ENCODE results near the gene CLDN5. TPM values are rescaled to one million over a fixed set of nuclear protein-coding genes. Genes with fewer than 3 reads are reported as not detected.
"Not testable (repeated sequence)": the region's sequence is repeated elsewhere in the genome, so short reads cannot be mapped to it uniquely, and the experiment has no call there.

The CLDN5 gene
- total RNA-seq, 1 donor from 2014 or later = 2.2 TPM

GRCh38 chr22:19553201-19553600, 29.0 kb upstream of the CLDN5 start:
- Mint-ChIP-seq H3K4me1 (ENCODE audit: unreplicated experiment) (no peaks in the 10 kb centered on the region), H3K4me3 (no peak overlapping the region)
- no peak for TF ChIP-seq CTCF (conservative IDR thresholded peaks at IDR 0.05)

GRCh38 chr22:19550382-19550781, 26.2 kb upstream of the CLDN5 start:
- Mint-ChIP-seq H3K27ac (no peak overlapping the region), H3K4me1 (ENCODE audit: unreplicated experiment) (no peaks in the 10 kb centered on the region), H3K36me3 (no peaks in the 10 kb centered on the region), H3K27me3 (no peaks in the 10 kb centered on the region), H3K4me3 (no peak overlapping the region), H3K9me3 (no peaks in the 10 kb centered on the region)
- no peak for TF ChIP-seq CTCF (conservative IDR thresholded peaks at IDR 0.05)
- DNase-seq (ENCODE audit: extremely low spot score, unreplicated experiment) = no peak

More at GRCh38 chr22:19553201-19553600, 29.0 kb upstream of the CLDN5 start:
- Mint-ChIP-seq H3K36me3 (no peaks in the 10 kb centered on the region), H3K27me3 (no peaks in the 10 kb centered on the region), H3K9me3 (no peaks in the 10 kb centered on the region), H3K27ac (no peak overlapping the region)
- DNase-seq (ENCODE audit: extremely low spot score, unreplicated experiment) = no peak

GRCh38 chr22:19549428-19549827, 25.2 kb upstream of the CLDN5 start:
- no peak for TF ChIP-seq CTCF (conservative IDR thresholded peaks at IDR 0.05)
- Mint-ChIP-seq H3K4me3 (no peak overlapping the region), H3K27me3 (no peaks in the 10 kb centered on the region), H3K27ac (no peak overlapping the region), H3K36me3 (no peaks in the 10 kb centered on the region), H3K4me1 (ENCODE audit: unreplicated experiment) (no peaks in the 10 kb centered on the region), H3K9me3 (no peaks in the 10 kb centered on the region)
- no peak for DNase-seq (ENCODE audit: extremely low spot score, unreplicated experiment)

GRCh38 chr22:19548964-19549363, 24.8 kb upstream of the CLDN5 start:
- no peaks in the 10 kb centered on the region for H3K9me3 Mint-ChIP-seq
- no peak overlapping the region for H3K4me3 Mint-ChIP-seq
- no peaks in the 10 kb centered on the region for H3K4me1 Mint-ChIP-seq (ENCODE audit: unreplicated experiment)
- no peaks in the 10 kb centered on the region for H3K27me3 Mint-ChIP-seq
- no peak for TF ChIP-seq CTCF (conservative IDR thresholded peaks at IDR 0.05)
- DNase-seq (ENCODE audit: extremely low spot score, unreplicated experiment) = no peak
- no peaks in the 10 kb centered on the region for H3K36me3 Mint-ChIP-seq
- no peak overlapping the region for H3K27ac Mint-ChIP-seq

- not testable (repeated sequence) for H3K9me3 Mint-ChIP-seq; H3K27ac Mint-ChIP-seq; DNase-seq (ENCODE audit: extremely low spot score, unreplicated experiment); H3K4me1 Mint-ChIP-seq (ENCODE audit: unreplicated experiment); H3K36me3 Mint-ChIP-seq; H3K4me3 Mint-ChIP-seq; H3K27me3 Mint-ChIP-seq
Measured at GRCh38 chr22:19548427-19548826, 24.2 kb upstream of the CLDN5 start.

- TF ChIP-seq CTCF (conservative IDR thresholded peaks at IDR 0.05) = no peak
- H3K9me3 Mint-ChIP-seq = no peaks in the 10 kb centered on the region
- DNase-seq (ENCODE audit: extremely low spot score, unreplicated experiment) = no peak
- H3K36me3 Mint-ChIP-seq = no peaks in the 10 kb centered on the region
- H3K4me3 Mint-ChIP-seq = no peak overlapping the region
- no peaks in the 10 kb centered on the region for H3K4me1 Mint-ChIP-seq (ENCODE audit: unreplicated experiment)
- H3K27me3 Mint-ChIP-seq = peaks cover 3% of the 10 kb centered on the region
- H3K27ac Mint-ChIP-seq = no peak overlapping the region
Measured at GRCh38 chr22:19547620-19548019, 23.4 kb upstream of the CLDN5 start.
